Measurements from ENCODE around the gene DEFB125. TPM values are rescaled to one million over a fixed set of nuclear protein-coding genes. Genes with fewer than 3 reads are reported as not detected.
A peak's percentile ranks its signal among the peaks of the same experiment; 100 is the strongest.

DEFB125 gene
- total RNA-seq, 1 experiment from 2014 or later = not detected

DNA sequence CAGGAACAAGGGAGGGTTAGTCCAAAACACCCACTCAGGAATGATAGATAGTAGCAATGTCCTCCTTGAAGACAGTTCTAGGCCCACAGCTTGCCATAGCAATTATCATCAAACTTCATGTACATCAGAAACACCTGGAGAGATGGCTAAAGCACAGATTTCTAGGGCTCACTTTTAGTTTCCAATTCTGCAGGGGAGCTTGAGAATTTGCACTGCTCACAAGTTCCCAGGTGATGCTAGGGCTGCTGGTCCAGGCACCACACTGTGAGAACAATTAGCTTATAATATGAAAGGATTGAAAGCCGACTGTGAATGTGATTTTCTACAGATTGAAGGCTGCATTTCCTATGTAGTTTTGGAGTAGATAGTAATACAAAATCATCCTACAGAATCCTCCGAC lies 58.4 kb downstream of the DEFB125 start:
- BruUV-seq (replicated peaks) = no TSS peak
- TF ChIP-seq SRF (IDR thresholded peaks at IDR 0.05; ENCODE audit: low read depth) (no peak), ELF1 (IDR thresholded peaks at IDR 0.05; ENCODE audit: borderline replicate concordance, low read depth) (no peak), EZH2 (IDR thresholded peaks at IDR 0.05) (0 out of 2 replicates have a peak, but pooled peaks have one; percentile 59), FOSL1 (IDR thresholded peaks at IDR 0.05; ENCODE audit: low read depth) (no peak)
- TF ChIP-seq, protein P1, sequence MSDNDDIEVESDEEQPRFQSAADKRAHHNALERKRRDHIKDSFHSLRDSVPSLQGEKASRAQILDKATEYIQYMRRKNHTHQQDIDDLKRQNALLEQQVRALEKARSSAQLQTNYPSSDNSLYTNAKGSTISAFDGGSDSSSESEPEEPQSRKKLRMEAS (IDR thresholded peaks at IDR 0.05) = no peak
- POLR2A ChIA-PET = no interaction called here
- DNase-seq (ENCODE audit: low read depth, low spot score) (no peak), ATAC-seq (no peak)
- Histone ChIP-seq H3K9me2 (ENCODE audit: insufficient read depth) (no peaks in the 10 kb centered on the region), H3K36me3 (ENCODE audit: control insufficient read depth in 1 of 2, insufficient read depth in 2 of 2, low read length in 2 of 2) (no peaks in the 10 kb centered on the region), H3K4me2 (ENCODE audit: low read length) (no peak overlapping the region), H3K9ac (ENCODE audit: low read length) (no peak overlapping the region), H3K27ac (ENCODE audit: low read depth, low read length) (no peak overlapping the region), H3K9me3 (ENCODE audit: control insufficient read depth in 1 of 2, insufficient read depth in 1 of 2, low read depth in 1 of 2, low read length in 2 of 2) (no peaks in the 10 kb centered on the region), H2AFZ (ENCODE audit: low read depth, low read length, poor library complexity, severe bottlenecking) (no peak overlapping the region), H3K4me1 (ENCODE audit: control insufficient read depth in 1 of 2, insufficient read depth in 2 of 2, low read length in 2 of 2) (no peaks in the 10 kb centered on the region), H3K27me3 (ENCODE audit: insufficient read depth, low read length) (peaks cover 38% of the 10 kb centered on the region), H4K20me1 (ENCODE audit: insufficient read depth) (no peaks in the 10 kb centered on the region), H3K4me3 (replicated peaks in 1 of 2; ENCODE audit: low read depth in 1 of 2, low read length in 2 of 2) (no peak overlapping the region), H3K79me2 (ENCODE audit: insufficient read depth, low read length) (no peaks in the 10 kb centered on the region)
- RAD21 ChIA-PET (ENCODE audit: low non-redundant PET in 1 of 2, low total read pairs in 2 of 2, uncharacterized antibody in 2 of 2, unreplicated experiment in 2 of 2) = no interaction called here
- intact Hi-C loops (cut with micrococcal nuclease) = no loop called here
- CTCF ChIA-PET = no interaction called here

Other genes with a start within 250 kb of the DEFB125 start
- not detected for gene DEFB126, start 54.9 kb downstream of the DEFB125 start, total RNA-seq (2021; ENCODE audit: unreplicated experiment)
- gene DEFB127, start 69.8 kb downstream of the DEFB125 start, total RNA-seq (2021; ENCODE audit: unreplicated experiment) = not detected
- gene DEFB128, start 102.0 kb downstream of the DEFB125 start, total RNA-seq (2021; ENCODE audit: unreplicated experiment) = not detected
- gene DEFB129, start 139.6 kb downstream of the DEFB125 start, total RNA-seq (2021; ENCODE audit: unreplicated experiment) = not detected
- not detected for gene DEFB132, start 170.1 kb downstream of the DEFB125 start, total RNA-seq (2021; ENCODE audit: unreplicated experiment)
- gene C20orf96, start 203.1 kb downstream of the DEFB125 start, total RNA-seq (2021; ENCODE audit: unreplicated experiment) = 22.1 TPM
- 19.3 TPM for gene ZCCHC3, start 209.9 kb downstream of the DEFB125 start, total RNA-seq (2021; ENCODE audit: unreplicated experiment)
- gene SOX12, start 237.9 kb downstream of the DEFB125 start, total RNA-seq (2021; ENCODE audit: unreplicated experiment) = 40.4 TPM

Data from HCT116 (cell line).